HG02981 (cell line): ENCODE data around the gene MAML1.
A peak's percentile ranks its signal among the peaks of the same experiment; 100 is the strongest.

Experiments
- ATAC-seq: cut with Tn5 transposase; IDR thresholded peaks from one replicate; pipeline ENCODE4 v1.9.1; 2021; ENCODE audit warnings: mild to moderate bottlenecking, moderate library complexity; ENCODE audit not compliant: unreplicated experiment

Gene MAML1

GRCh38 chr5:179820483-179821297, 88.1 kb downstream of the MAML1 start, which contains the start of gene SQSTM1:
Gene SQSTM1 (plus strand): TSS chr5:179820905. CDS start chr5:179820937, 32 bp downstream.
- peak; percentile 35 for ATAC-seq

- ATAC-seq, result peak; percentile 41
These were observed 88.9 kb downstream of the MAML1 start for GRCh38 chr5:179821298-179822058.

GRCh38 chr5:179822059-179822432, 89.4 kb downstream of the MAML1 start:
- no peak for ATAC-seq

- ATAC-seq, result no peak
These were observed 89.9 kb downstream of the MAML1 start for GRCh38 chr5:179822444-179822990.

GRCh38 chr5:179823937-179824744, 91.5 kb downstream of the MAML1 start:
- ATAC-seq, result no peak

GRCh38 chr5:179824745-179825112, 92.1 kb downstream of the MAML1 start:
- ATAC-seq, result no peak

- no peak for ATAC-seq
These were observed 93.1 kb downstream of the MAML1 start for GRCh38 chr5:179825655-179826182.
